ENCODE measurements around the gene CHIC1. TPM values are rescaled to one million over a fixed set of nuclear protein-coding genes. Genes with fewer than 3 reads are reported as not detected.

CHIC1 gene
- total RNA-seq, 2 donors from 2014 or later, result 8.7 to 12.2 TPM

DNA sequence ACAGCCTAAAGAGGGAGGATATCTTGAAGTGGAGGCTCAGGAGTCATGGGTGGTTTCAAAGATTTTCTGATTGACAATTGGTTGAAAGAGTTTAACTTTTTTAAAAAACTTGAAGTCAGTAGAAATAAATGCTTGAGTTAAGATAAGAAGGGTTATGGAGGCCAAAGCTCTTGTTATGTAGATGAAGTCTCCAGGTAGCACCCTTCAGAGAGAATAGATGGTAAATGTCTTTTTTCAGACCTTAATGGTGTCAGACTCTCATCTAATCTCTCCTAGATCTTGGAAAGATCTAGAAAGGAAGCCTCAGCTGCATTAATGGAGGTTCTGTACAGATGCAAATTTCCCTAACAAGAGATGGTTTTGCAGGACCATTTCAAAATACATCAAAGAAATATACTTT, 6.8 kb upstream of the CHIC1 start:
- no peaks in the 10 kb centered on the region for H3K4me1 ChIP-seq (replicated peaks)
- intact Hi-C loops (cut with DNase I), result no loop called here
- H3K27ac ChIP-seq, result no peak overlapping the region
- H3K36me3 ChIP-seq, result no peaks in the 10 kb centered on the region
- DNase-seq (ENCODE audit: low spot score), result no peak
- H3K9me3 ChIP-seq, result no peaks in the 10 kb centered on the region
- no peaks in the 10 kb centered on the region for H3K27me3 ChIP-seq (replicated peaks; ENCODE audit: insufficient read depth)
- TF ChIP-seq POLR2AphosphoS5 (IDR thresholded peaks at IDR 0.05), result no peak
- TF ChIP-seq POLR2A (IDR thresholded peaks at IDR 0.05), result no peak
- TF ChIP-seq CTCF (IDR thresholded peaks at IDR 0.05), result no peak
- H3K4me3 ChIP-seq, result no peak overlapping the region

- H3K9me3 ChIP-seq, result no peaks in the 10 kb centered on the region
- DNase-seq (ENCODE audit: low spot score), result no peak
- no peaks in the 10 kb centered on the region for H3K36me3 ChIP-seq
- H3K27me3 ChIP-seq (replicated peaks; ENCODE audit: insufficient read depth), result no peaks in the 10 kb centered on the region
- intact Hi-C loops (cut with DNase I), result no loop called here
- no peaks in the 10 kb centered on the region for H3K4me1 ChIP-seq (replicated peaks)
- H3K4me3 ChIP-seq, result no peak overlapping the region
- TF ChIP-seq POLR2AphosphoS5 (IDR thresholded peaks at IDR 0.05), result no peak
- no peak for TF ChIP-seq CTCF (IDR thresholded peaks at IDR 0.05)
- TF ChIP-seq POLR2A (IDR thresholded peaks at IDR 0.05), result no peak
- WGBS, result 19% methylated on average over 3 of the region's 3 CpGs
- no peak overlapping the region for H3K27ac ChIP-seq
These were observed 1.2 kb upstream of the CHIC1 start for GRCh38 chrX:73561801-73562200.

- H3K9me3 ChIP-seq, result no peaks in the 10 kb centered on the region
- no peak for DNase-seq (ENCODE audit: low spot score)
- H3K27ac ChIP-seq, result peak overlapping the region; percentile 79 to 85
- peak overlapping the region; percentile 48 to 50 for H3K4me3 ChIP-seq
- no peaks in the 10 kb centered on the region for H3K36me3 ChIP-seq
- H3K4me1 ChIP-seq (replicated peaks), result no peaks in the 10 kb centered on the region
- intact Hi-C loops (cut with DNase I), result no loop called here
- 0% methylated on average over 3 of the region's 3 CpGs for WGBS
- H3K27me3 ChIP-seq (replicated peaks; ENCODE audit: insufficient read depth), result no peaks in the 10 kb centered on the region
- TF ChIP-seq POLR2AphosphoS5 (IDR thresholded peaks at IDR 0.05), result no peak
- TF ChIP-seq CTCF (IDR thresholded peaks at IDR 0.05), result no peak
These were observed 539 bp upstream of the CHIC1 start for GRCh38 chrX:73562458-73562857.

- no peak for DNase-seq (ENCODE audit: low spot score)
- WGBS, result 2% methylated on average over 3 of the region's 3 CpGs
- Histone ChIP-seq H3K27ac (peak overlapping the region; percentile 79 to 85), H3K36me3 (no peaks in the 10 kb centered on the region), H3K27me3 (replicated peaks; ENCODE audit: insufficient read depth) (no peaks in the 10 kb centered on the region), H3K4me1 (replicated peaks) (no peaks in the 10 kb centered on the region), H3K9me3 (no peaks in the 10 kb centered on the region), H3K4me3 (peak overlapping the region; percentile 48 to 50)
- intact Hi-C loops (cut with DNase I), result no loop called here
- no peak for TF ChIP-seq CTCF (IDR thresholded peaks at IDR 0.05)
- no peak for TF ChIP-seq POLR2A (IDR thresholded peaks at IDR 0.05)
- TF ChIP-seq POLR2AphosphoS5 (IDR thresholded peaks at IDR 0.05), result no peak
These were observed 706 bp downstream of the CHIC1 start for GRCh38 chrX:73563738-73564068.

- Histone ChIP-seq H3K9me3 (no peaks in the 10 kb centered on the region), H3K4me1 (replicated peaks) (no peaks in the 10 kb centered on the region), H3K36me3 (no peaks in the 10 kb centered on the region), H3K27ac (no peak overlapping the region), H3K4me3 (no peak overlapping the region), H3K27me3 (replicated peaks; ENCODE audit: insufficient read depth) (no peaks in the 10 kb centered on the region)
- no peak for DNase-seq (ENCODE audit: low spot score)
- 24% methylated on average over 2 of the region's 2 CpGs for WGBS
- TF ChIP-seq POLR2AphosphoS5 (IDR thresholded peaks at IDR 0.05) (no peak), POLR2A (IDR thresholded peaks at IDR 0.05) (no peak), CTCF (IDR thresholded peaks at IDR 0.05) (no peak)
- intact Hi-C loops (cut with DNase I), result no loop called here
These were observed 14.4 kb downstream of the CHIC1 start for GRCh38 chrX:73577361-73577760.

Data from prostate gland (tissue), 2 donors.